ENCODE results near the gene MLLT3. TPM values are rescaled to one million over a fixed set of nuclear protein-coding genes. Genes with fewer than 3 reads are reported as not detected.

MLLT3 gene
- total and polyA plus RNA-seq, 2 of the 13 experiments (the other 11 are each of a cell fraction or from before 2014, with no cell fraction given) = 12.3 to 12.6 TPM

DNA sequence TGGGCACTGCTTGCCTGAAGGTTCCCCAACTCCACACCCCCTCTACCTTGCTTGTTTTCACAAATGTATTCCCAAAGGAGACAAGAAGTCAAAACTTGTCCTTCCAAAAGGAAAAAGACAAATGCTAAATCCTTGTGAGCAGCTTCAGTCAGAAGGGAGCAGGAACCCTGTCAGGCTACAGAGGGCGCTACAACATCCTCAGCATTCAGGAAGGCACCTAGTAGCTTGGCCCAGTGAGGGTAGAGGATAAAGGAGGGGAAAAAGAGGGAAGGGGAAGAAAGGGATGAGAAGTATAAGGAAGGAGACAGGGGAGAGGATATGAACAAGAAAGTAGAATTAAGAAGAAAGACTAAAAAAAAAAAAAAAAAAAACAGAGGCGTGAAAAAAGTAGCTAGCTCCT is 97.5 kb downstream of the MLLT3 start:
- no peaks in the 10 kb centered on the region for H4K20me1 ChIP-seq (ENCODE audit: insufficient read depth, low read length)
- no peaks in the 10 kb centered on the region for H3K27me3 ChIP-seq (ENCODE audit: control insufficient read depth in 1 of 2, insufficient read depth in 2 of 2, low read length in 2 of 2)
- H3K79me2 ChIP-seq (ENCODE audit: insufficient read depth, low read length) = no peaks in the 10 kb centered on the region
- intact Hi-C loops (cut with micrococcal nuclease; ENCODE audit: unreplicated experiment) = no loop called here
- in situ Hi-C loops (cut with HindIII; ENCODE audit: extremely low pct_ligation_motif_present, low pct_unique_long_range_greater_than_20kb) = no loop called here
- no peak overlapping the region for H3K9ac ChIP-seq (ENCODE audit: insufficient read depth, low read depth, low read length)
- no peak overlapping the region for H3K4me3 ChIP-seq (replicated peaks in 1 of 3; ENCODE audit: insufficient read depth in 1 of 3, low read depth in 2 of 3, low read length in 3 of 3)
- WGBS (ENCODE audit: low lambda C conversion rate) = 61% methylated on average over 2 of the region's 2 CpGs
- H3K4me1 ChIP-seq (ENCODE audit: insufficient read depth, low read length) = peaks cover 13% of the 10 kb centered on the region
- TF ChIP-seq ATF7 (IDR thresholded peaks at IDR 0.05) = no peak
- TF ChIP-seq ATF7 (CRISPR knock-in tag; IDR thresholded peaks at IDR 0.05) = no peak
- TF ChIP-seq FOXJ3 (CRISPR knock-in tag; IDR thresholded peaks at IDR 0.05; ENCODE audit: borderline replicate concordance) = no peak
- TF ChIP-seq ZFP37 (CRISPR knock-in tag; IDR thresholded peaks at IDR 0.05; ENCODE audit: borderline replicate concordance) = no peak
- TF ChIP-seq, protein P1, sequence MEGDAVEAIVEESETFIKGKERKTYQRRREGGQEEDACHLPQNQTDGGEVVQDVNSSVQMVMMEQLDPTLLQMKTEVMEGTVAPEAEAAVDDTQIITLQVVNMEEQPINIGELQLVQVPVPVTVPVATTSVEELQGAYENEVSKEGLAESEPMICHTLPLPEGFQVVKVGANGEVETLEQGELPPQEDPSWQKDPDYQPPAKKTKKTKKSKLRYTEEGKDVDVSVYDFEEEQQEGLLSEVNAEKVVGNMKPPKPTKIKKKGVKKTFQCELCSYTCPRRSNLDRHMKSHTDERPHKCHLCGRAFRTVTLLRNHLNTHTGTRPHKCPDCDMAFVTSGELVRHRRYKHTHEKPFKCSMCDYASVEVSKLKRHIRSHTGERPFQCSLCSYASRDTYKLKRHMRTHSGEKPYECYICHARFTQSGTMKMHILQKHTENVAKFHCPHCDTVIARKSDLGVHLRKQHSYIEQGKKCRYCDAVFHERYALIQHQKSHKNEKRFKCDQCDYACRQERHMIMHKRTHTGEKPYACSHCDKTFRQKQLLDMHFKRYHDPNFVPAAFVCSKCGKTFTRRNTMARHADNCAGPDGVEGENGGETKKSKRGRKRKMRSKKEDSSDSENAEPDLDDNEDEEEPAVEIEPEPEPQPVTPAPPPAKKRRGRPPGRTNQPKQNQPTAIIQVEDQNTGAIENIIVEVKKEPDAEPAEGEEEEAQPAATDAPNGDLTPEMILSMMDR (CRISPR knock-in tag; IDR thresholded peaks at IDR 0.05) = peak; percentile 39
- TF ChIP-seq STAG1 (CRISPR knock-in tag; IDR thresholded peaks at IDR 0.05) = 0 out of 2 replicates have a peak, but pooled peaks have one; percentile 8
- TF ChIP-seq JUN (CRISPR knock-in tag; IDR thresholded peaks at IDR 0.05) = no peak
- no peak overlapping the region for H3K4me2 ChIP-seq (ENCODE audit: low read depth, low read length)
- no peak overlapping the region for H2AFZ ChIP-seq (ENCODE audit: low read length)
- H3K36me3 ChIP-seq (replicated peaks in 1 of 2; ENCODE audit: control insufficient read depth in 1 of 2, insufficient read depth in 2 of 2, low read length in 2 of 2) = no peaks in the 10 kb centered on the region
- FAIRE-seq (no peak), ATAC-seq (no peak), DNase-seq (ENCODE audit: low spot score) (no peak)
- no TSS peak for BruUV-seq (replicated peaks)
- ChIA-PET POLR2A (no interaction called here), CTCF (ENCODE audit: low intra/inter-chr PET ratio, low total read pairs) (no interaction called here)
- no peak overlapping the region for H3K27ac ChIP-seq (ENCODE audit: extremely low read length, insufficient read depth, low read length)
- no peaks in the 10 kb centered on the region for H3K9me3 ChIP-seq (ENCODE audit: low read length)

DNA sequence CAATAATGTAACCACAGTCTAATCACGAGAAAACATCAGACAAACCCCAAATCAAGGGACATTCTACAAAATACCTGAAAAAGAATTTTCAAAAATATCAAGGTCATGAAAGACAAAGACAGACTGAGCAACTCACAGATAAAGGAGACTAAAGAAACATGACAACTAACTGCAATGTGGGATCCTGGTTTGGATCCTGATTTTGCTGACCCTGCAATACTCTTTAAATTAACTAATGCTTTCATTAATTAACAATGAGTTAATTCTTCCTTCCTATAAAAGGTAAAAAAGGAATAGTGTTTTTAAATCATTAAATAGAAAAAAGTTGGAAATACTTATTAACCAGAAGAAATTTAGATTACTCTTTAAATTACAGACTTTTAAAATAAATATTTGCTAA is 103.6 kb downstream of the MLLT3 start:
- ATAC-seq (no peak), FAIRE-seq (no peak), DNase-seq (ENCODE audit: low spot score) (no peak)
- CTCF ChIA-PET (ENCODE audit: low intra/inter-chr PET ratio, low total read pairs) = no interaction called here
- Histone ChIP-seq H3K27ac (ENCODE audit: extremely low read length, insufficient read depth, low read length) (no peak overlapping the region), H3K4me2 (ENCODE audit: low read depth, low read length) (no peak overlapping the region), H3K4me3 (replicated peaks in 1 of 3; ENCODE audit: insufficient read depth in 1 of 3, low read depth in 2 of 3, low read length in 3 of 3) (no peak overlapping the region), H3K27me3 (ENCODE audit: control insufficient read depth in 1 of 2, insufficient read depth in 2 of 2, low read length in 2 of 2) (no peaks in the 10 kb centered on the region), H3K4me1 (ENCODE audit: insufficient read depth, low read length) (no peaks in the 10 kb centered on the region), H3K36me3 (replicated peaks in 1 of 2; ENCODE audit: control insufficient read depth in 1 of 2, insufficient read depth in 2 of 2, low read length in 2 of 2) (no peaks in the 10 kb centered on the region), H2AFZ (ENCODE audit: low read length) (no peak overlapping the region), H4K20me1 (ENCODE audit: insufficient read depth, low read length) (no peaks in the 10 kb centered on the region), H3K9ac (ENCODE audit: insufficient read depth, low read depth, low read length) (no peak overlapping the region), H3K9me3 (ENCODE audit: low read length) (no peaks in the 10 kb centered on the region), H3K79me2 (ENCODE audit: insufficient read depth, low read length) (no peaks in the 10 kb centered on the region)
- intact Hi-C loops (cut with micrococcal nuclease; ENCODE audit: unreplicated experiment) = no loop called here
- in situ Hi-C loops (cut with HindIII; ENCODE audit: extremely low pct_ligation_motif_present, low pct_unique_long_range_greater_than_20kb) = no loop called here
- BruUV-seq (replicated peaks) = no TSS peak
- 53% methylated on average over 1 of the region's 1 CpG for WGBS (ENCODE audit: low lambda C conversion rate)
- TF ChIP-seq MAFK (conservative IDR thresholded peaks at IDR 0.05 in 1 of 2, IDR thresholded peaks at IDR 0.05 in 1 of 2; ENCODE audit: low read length in 2 of 2) (peak; percentile 91 to 92), MAFF (IDR thresholded peaks at IDR 0.05; ENCODE audit: low read depth, low read length) (peak; percentile 90), CENPX (CRISPR knock-in tag; IDR thresholded peaks at IDR 0.05) (no peak)
- POLR2A ChIA-PET = no interaction called here

All from HepG2 (cell line).